Measurements from ENCODE around the gene TIAM1.

DNA sequence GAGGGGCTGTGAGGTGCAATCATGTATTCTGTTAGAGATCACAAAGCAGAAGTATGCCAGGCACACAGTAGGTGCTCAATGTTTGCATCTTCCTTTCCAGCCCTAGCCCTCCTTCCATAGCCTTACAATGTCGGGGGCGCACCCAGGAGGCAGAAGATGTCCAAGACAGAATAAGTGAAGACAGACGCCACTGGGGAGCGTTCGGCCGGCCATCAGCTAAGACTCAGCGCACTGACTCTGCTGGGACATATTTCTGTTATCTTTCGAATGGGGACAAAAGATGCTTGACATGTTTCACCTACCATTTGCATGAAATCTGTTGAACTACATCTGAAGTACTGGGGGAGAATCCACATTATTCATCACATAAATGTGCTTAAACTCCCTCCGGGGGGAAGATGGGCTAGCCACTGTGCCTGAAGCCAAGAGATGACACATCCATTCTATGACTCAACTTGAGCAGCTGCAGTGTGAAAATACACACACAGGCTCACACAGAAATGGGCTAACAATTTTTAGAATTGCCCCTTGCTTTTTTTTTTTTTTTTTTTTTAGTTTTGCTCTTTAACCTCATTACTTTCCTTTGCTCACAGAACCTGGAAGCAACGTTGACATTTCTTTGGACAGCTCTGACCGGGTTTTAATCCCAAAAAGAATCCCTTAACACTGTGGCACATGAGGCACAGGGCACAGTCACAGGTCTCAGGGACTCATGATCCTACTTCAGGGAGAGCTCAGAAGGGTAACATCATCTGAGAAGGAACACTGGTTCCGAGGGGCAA, 7.9 kb downstream of the TIAM1 start:
- TF ChIP-seq, protein P1, sequence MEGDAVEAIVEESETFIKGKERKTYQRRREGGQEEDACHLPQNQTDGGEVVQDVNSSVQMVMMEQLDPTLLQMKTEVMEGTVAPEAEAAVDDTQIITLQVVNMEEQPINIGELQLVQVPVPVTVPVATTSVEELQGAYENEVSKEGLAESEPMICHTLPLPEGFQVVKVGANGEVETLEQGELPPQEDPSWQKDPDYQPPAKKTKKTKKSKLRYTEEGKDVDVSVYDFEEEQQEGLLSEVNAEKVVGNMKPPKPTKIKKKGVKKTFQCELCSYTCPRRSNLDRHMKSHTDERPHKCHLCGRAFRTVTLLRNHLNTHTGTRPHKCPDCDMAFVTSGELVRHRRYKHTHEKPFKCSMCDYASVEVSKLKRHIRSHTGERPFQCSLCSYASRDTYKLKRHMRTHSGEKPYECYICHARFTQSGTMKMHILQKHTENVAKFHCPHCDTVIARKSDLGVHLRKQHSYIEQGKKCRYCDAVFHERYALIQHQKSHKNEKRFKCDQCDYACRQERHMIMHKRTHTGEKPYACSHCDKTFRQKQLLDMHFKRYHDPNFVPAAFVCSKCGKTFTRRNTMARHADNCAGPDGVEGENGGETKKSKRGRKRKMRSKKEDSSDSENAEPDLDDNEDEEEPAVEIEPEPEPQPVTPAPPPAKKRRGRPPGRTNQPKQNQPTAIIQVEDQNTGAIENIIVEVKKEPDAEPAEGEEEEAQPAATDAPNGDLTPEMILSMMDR (IDR thresholded peaks at IDR 0.05; ENCODE audit: insufficient read depth, low read depth, low read length) = no peak
- TF ChIP-seq EZH2 (IDR thresholded peaks at IDR 0.05; ENCODE audit: insufficient read depth, low read length) = no peak
